Effector memory CD4-positive, alpha-beta T cell (primary cell): ENCODE results near the gene MOGAT1.

Experiments
- DNase-seq, 3 donors: peaks; one replicate each; pipeline ENCODE4 v3.0.0-alpha.2; 2020
- H3K27ac ChIP-seq: 2 replicates; pipeline ENCODE4 v1.7.0; 2013; ENCODE audit warnings: mild to moderate bottlenecking, low read length, moderate library complexity; ENCODE audit not compliant: insufficient read depth, poor library complexity, severe bottlenecking
- H3K27me3 ChIP-seq: replicated peaks from 2 replicates; pipeline ENCODE4 v1.7.0; 2013; ENCODE audit warnings: mild to moderate bottlenecking, low read length; ENCODE audit not compliant: insufficient read depth, control insufficient read depth, poor library complexity, severe bottlenecking
- H3K36me3 ChIP-seq: 2 replicates; pipeline ENCODE4 v1.7.0; 2013; ENCODE audit warnings: mild to moderate bottlenecking, low read length, moderate library complexity; ENCODE audit not compliant: control insufficient read depth, insufficient read depth
- H3K4me1 ChIP-seq: 2 replicates; pipeline ENCODE4 v1.7.0; 2013; ENCODE audit warnings: low read length, mild to moderate bottlenecking; ENCODE audit not compliant: control insufficient read depth, insufficient read depth, poor library complexity, severe bottlenecking
- H3K4me3 ChIP-seq: 2 replicates; pipeline ENCODE4 v1.7.0; 2013; ENCODE audit warnings: low read length, low read depth, mild to moderate bottlenecking; ENCODE audit not compliant: insufficient read depth, poor library complexity, severe bottlenecking
- H3K9me3 ChIP-seq: 2 replicates; pipeline ENCODE4 v1.7.0; 2013; ENCODE audit warnings: mild to moderate bottlenecking, low read length, moderate library complexity; ENCODE audit not compliant: control insufficient read depth

Gene MOGAT1

GRCh38 chr2:222736924-222737323 lies 65.5 kb downstream of the MOGAT1 start:
- no peak overlapping the region for H3K27ac ChIP-seq
- peaks cover 2% of the 10 kb centered on the region for H3K27me3 ChIP-seq
- no peak for DNase-seq
- no peaks in the 10 kb centered on the region for H3K9me3 ChIP-seq
- no peak overlapping the region for H3K4me3 ChIP-seq
- H3K36me3 ChIP-seq, result no peaks in the 10 kb centered on the region
- no peaks in the 10 kb centered on the region for H3K4me1 ChIP-seq

GRCh38 chr2:222738312-222738711 lies 66.9 kb downstream of the MOGAT1 start:
- DNase-seq, result no peak
- H3K4me1 ChIP-seq, result no peaks in the 10 kb centered on the region
- peaks cover 2% of the 10 kb centered on the region for H3K27me3 ChIP-seq
- H3K36me3 ChIP-seq, result no peaks in the 10 kb centered on the region
- no peak overlapping the region for H3K27ac ChIP-seq
- no peaks in the 10 kb centered on the region for H3K9me3 ChIP-seq
- no peak overlapping the region for H3K4me3 ChIP-seq

- Histone ChIP-seq H3K27me3 (peaks cover 2% of the 10 kb centered on the region), H3K27ac (no peak overlapping the region)
Observed at GRCh38 chr2:222738809-222739208, 67.4 kb downstream of the MOGAT1 start.

GRCh38 chr2:222739939-222740338 lies 68.5 kb downstream of the MOGAT1 start:
- H3K4me3 ChIP-seq, result no peak overlapping the region
- no peaks in the 10 kb centered on the region for H3K27me3 ChIP-seq
- H3K9me3 ChIP-seq, result no peaks in the 10 kb centered on the region
- H3K27ac ChIP-seq, result no peak overlapping the region
- no peak for DNase-seq
- no peaks in the 10 kb centered on the region for H3K36me3 ChIP-seq
- no peaks in the 10 kb centered on the region for H3K4me1 ChIP-seq

More at GRCh38 chr2:222738809-222739208, 67.4 kb downstream of the MOGAT1 start:
- no peak for DNase-seq
- no peaks in the 10 kb centered on the region for H3K9me3 ChIP-seq
- H3K4me3 ChIP-seq, result no peak overlapping the region
- H3K4me1 ChIP-seq, result no peaks in the 10 kb centered on the region
- no peaks in the 10 kb centered on the region for H3K36me3 ChIP-seq

- H3K36me3 ChIP-seq, result no peaks in the 10 kb centered on the region
- H3K27me3 ChIP-seq, result no peaks in the 10 kb centered on the region
- no peak for DNase-seq
- no peak overlapping the region for H3K4me3 ChIP-seq
- no peaks in the 10 kb centered on the region for H3K9me3 ChIP-seq
- no peak overlapping the region for H3K27ac ChIP-seq
- no peaks in the 10 kb centered on the region for H3K4me1 ChIP-seq
Observed at GRCh38 chr2:222743251-222743812, 71.9 kb downstream of the MOGAT1 start.

- H3K27me3 ChIP-seq, result no peaks in the 10 kb centered on the region
- no peak for DNase-seq
- H3K4me1 ChIP-seq, result no peaks in the 10 kb centered on the region
- H3K4me3 ChIP-seq, result no peak overlapping the region
- H3K27ac ChIP-seq, result no peak overlapping the region
- no peaks in the 10 kb centered on the region for H3K36me3 ChIP-seq
- H3K9me3 ChIP-seq, result no peaks in the 10 kb centered on the region
Observed at GRCh38 chr2:222745836-222746559, 74.5 kb downstream of the MOGAT1 start.

- no peak for DNase-seq
- H3K27me3 ChIP-seq, result no peaks in the 10 kb centered on the region
- H3K27ac ChIP-seq, result no peak overlapping the region
- H3K9me3 ChIP-seq, result no peaks in the 10 kb centered on the region
- no peak overlapping the region for H3K4me3 ChIP-seq
- no peaks in the 10 kb centered on the region for H3K36me3 ChIP-seq
- no peaks in the 10 kb centered on the region for H3K4me1 ChIP-seq
Observed at GRCh38 chr2:222747526-222748160, 76.2 kb downstream of the MOGAT1 start.

- Histone ChIP-seq H3K36me3 (no peaks in the 10 kb centered on the region), H3K4me1 (no peaks in the 10 kb centered on the region), H3K27me3 (no peaks in the 10 kb centered on the region), H3K4me3 (no peak overlapping the region), H3K9me3 (no peaks in the 10 kb centered on the region), H3K27ac (no peak overlapping the region)
- no peak for DNase-seq
Observed at GRCh38 chr2:222750533-222750932, 79.1 kb downstream of the MOGAT1 start.

- Histone ChIP-seq H3K9me3 (no peaks in the 10 kb centered on the region), H3K36me3 (no peaks in the 10 kb centered on the region), H3K27me3 (no peaks in the 10 kb centered on the region), H3K27ac (no peak overlapping the region), H3K4me3 (no peak overlapping the region), H3K4me1 (no peaks in the 10 kb centered on the region)
- DNase-seq, result no peak
Observed at GRCh38 chr2:222751238-222751637, 79.8 kb downstream of the MOGAT1 start.
